Vagina (tissue), 2 donors: ENCODE results near the gene APOLD1. TPM values are rescaled to one million over a fixed set of nuclear protein-coding genes. Genes with fewer than 3 reads are reported as not detected.

Source experiments
- DNase-seq, 2 donors: peaks; one replicate each; pipeline ENCODE4 v3.0.0-alpha.2; 2017; ENCODE audit errors: extremely low spot score in 2 of 2
- H3K27ac ChIP-seq: fragments of 200-600 bp; sonication (generic); one replicate; pipeline ENCODE4 v1.5.1; 2019
- H3K27me3 ChIP-seq: fragments of 200-600 bp; sonication (generic); one replicate; pipeline ENCODE4 v1.5.1; 2019
- H3K36me3 ChIP-seq, 2 donors: fragments of 200-600 bp; sonication (generic); one replicate each; pipeline ENCODE4 v1.5.1; 2017 to 2019
- H3K4me1 ChIP-seq: fragments of 200-600 bp; sonication (generic); one replicate; pipeline ENCODE4 v1.5.1; 2019
- H3K4me3 ChIP-seq, 2 donors: fragments of 200-600 bp; sonication (generic); 1 replicate in 1 of 2; 2 replicates in 1 of 2; pipeline ENCODE4 v1.5.1; 2016 to 2019
- H3K9me3 ChIP-seq: fragments of 200-600 bp; sonication (generic); one replicate; pipeline ENCODE4 v1.5.1; 2019
- POLR2A ChIP-seq, 2 donors: fragments of 450-650 bp; IDR thresholded peaks; one replicate each; pipeline ENCODE4 v1.6.1; 2017; ENCODE audit warnings: antibody characterized with exemption in 2 of 2, mild to moderate bottlenecking in 2 of 2, moderate library complexity in 2 of 2
- POLR2AphosphoS5 ChIP-seq, 2 donors: sonication (generic); formaldehyde crosslinking; IDR thresholded peaks; one replicate each; pipeline ENCODE4 v1.9.0; 2017; ENCODE audit warnings: antibody characterized with exemption in 2 of 2, mild to moderate bottlenecking in 2 of 2, low read depth in 1 of 2; ENCODE audit not compliant: insufficient read depth in 1 of 2
- intact Hi-C: fragments of 100-400 bp; cut with DNase I; formaldehyde crosslinking; loops from one replicate; pipeline ENCODE4 v1.15.1; 2023
- total RNA-seq: library from RNA; depleted of rRNA; stranded (reverse); fragments of >200 nt; gene quantifications from one replicate; pipeline ENCODE4 v1.2.3, GENCODE V29; 2016
- TF ChIP-seq, protein P1 (sequence below), 3 experiments: fragments of 450-650 bp in 2 of 3; fragments of 200-600 bp in 1 of 3; sonication (generic) in 1 of 3; IDR thresholded peaks; one replicate each; pipeline ENCODE4 v1.5.1; 2017 to 2019; ENCODE audit warnings: antibody characterized with exemption in 3 of 3, mild to moderate bottlenecking in 2 of 3, moderate library complexity in 2 of 3

APOLD1 gene
- total RNA-seq, 1 donor from 2014 or later, result 127 TPM

- peak in 1 of 2 donors; percentile 91 for DNase-seq
- Histone ChIP-seq H3K27me3 (no peaks in the 10 kb centered on the region), H3K9me3 (no peaks in the 10 kb centered on the region), H3K36me3 (no peaks in the 10 kb centered on the region), H3K4me1 (peaks cover 37% of the 10 kb centered on the region), H3K27ac (peak within 1 kb of the TSS; percentile 61), H3K4me3 (peak within 1 kb of the TSS; percentile 72 to 91)
- TF ChIP-seq, protein P1, sequence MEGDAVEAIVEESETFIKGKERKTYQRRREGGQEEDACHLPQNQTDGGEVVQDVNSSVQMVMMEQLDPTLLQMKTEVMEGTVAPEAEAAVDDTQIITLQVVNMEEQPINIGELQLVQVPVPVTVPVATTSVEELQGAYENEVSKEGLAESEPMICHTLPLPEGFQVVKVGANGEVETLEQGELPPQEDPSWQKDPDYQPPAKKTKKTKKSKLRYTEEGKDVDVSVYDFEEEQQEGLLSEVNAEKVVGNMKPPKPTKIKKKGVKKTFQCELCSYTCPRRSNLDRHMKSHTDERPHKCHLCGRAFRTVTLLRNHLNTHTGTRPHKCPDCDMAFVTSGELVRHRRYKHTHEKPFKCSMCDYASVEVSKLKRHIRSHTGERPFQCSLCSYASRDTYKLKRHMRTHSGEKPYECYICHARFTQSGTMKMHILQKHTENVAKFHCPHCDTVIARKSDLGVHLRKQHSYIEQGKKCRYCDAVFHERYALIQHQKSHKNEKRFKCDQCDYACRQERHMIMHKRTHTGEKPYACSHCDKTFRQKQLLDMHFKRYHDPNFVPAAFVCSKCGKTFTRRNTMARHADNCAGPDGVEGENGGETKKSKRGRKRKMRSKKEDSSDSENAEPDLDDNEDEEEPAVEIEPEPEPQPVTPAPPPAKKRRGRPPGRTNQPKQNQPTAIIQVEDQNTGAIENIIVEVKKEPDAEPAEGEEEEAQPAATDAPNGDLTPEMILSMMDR (IDR thresholded peaks at IDR 0.05), result peak; percentile 90 to 98 (median 98)
- TF ChIP-seq POLR2AphosphoS5 (IDR thresholded peaks at IDR 0.05; ENCODE audit: insufficient read depth in 1 of 2, low read depth in 1 of 2) (peak; percentile 83 to 96), POLR2A (IDR thresholded peaks at IDR 0.05) (peak in 1 of 2 donors; percentile 15)
- intact Hi-C loops, result no loop called here
Measured at GRCh38 chr12:12813120-12814101, 28.0 kb downstream of the APOLD1 start, which contains the start of gene DDX47. TSS of gene DDX47 (plus strand) at chr12:12813346. CDS start at chr12:12813368, 22 bp downstream.

DNA sequence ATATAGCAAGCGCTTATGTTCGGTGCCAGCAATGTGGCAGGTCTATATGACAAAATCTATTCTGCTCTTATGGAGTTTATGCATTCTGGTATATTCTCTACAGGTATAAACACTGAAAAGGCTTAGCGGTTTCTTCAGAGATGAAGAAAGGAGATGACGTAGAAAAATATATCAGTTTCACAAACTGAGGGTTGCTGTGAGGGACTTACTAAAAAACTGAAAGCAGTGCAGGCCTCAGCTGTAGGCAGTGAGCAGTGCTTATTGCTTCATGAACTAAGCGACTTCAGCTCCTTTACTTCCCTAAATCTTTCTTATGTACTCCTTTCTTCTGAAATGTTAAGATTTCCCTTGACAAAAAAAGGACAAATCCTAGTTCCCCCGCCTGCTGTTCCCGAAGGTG is 32.2 kb downstream of the APOLD1 start:
- H3K4me3 ChIP-seq, result no peak overlapping the region
- TF ChIP-seq POLR2AphosphoS5 (IDR thresholded peaks at IDR 0.05; ENCODE audit: insufficient read depth in 1 of 2, low read depth in 1 of 2), result no peak
- TF ChIP-seq, protein P1 (IDR thresholded peaks at IDR 0.05), result no peak
- TF ChIP-seq POLR2A (IDR thresholded peaks at IDR 0.05), result no peak
- no peaks in the 10 kb centered on the region for H3K9me3 ChIP-seq
- H3K36me3 ChIP-seq, result peaks cover 0 to 19% of the 10 kb centered on the region in 2 donors
- intact Hi-C loops, result no loop called here
- no peak for DNase-seq
- H3K4me1 ChIP-seq, result peaks cover 47% of the 10 kb centered on the region
- H3K27me3 ChIP-seq, result no peaks in the 10 kb centered on the region
- no peak overlapping the region for H3K27ac ChIP-seq

GRCh38 chr12:12818701-12819100 is 33.2 kb downstream of the APOLD1 start:
- Histone ChIP-seq H3K4me1 (peaks cover 45% of the 10 kb centered on the region), H3K27me3 (no peaks in the 10 kb centered on the region), H3K27ac (no peak overlapping the region), H3K36me3 (peaks cover 0 to 29% of the 10 kb centered on the region in 2 donors), H3K4me3 (no peak overlapping the region), H3K9me3 (no peaks in the 10 kb centered on the region)
- no peak for DNase-seq
- TF ChIP-seq POLR2A (IDR thresholded peaks at IDR 0.05), result no peak
- no peak for TF ChIP-seq POLR2AphosphoS5 (IDR thresholded peaks at IDR 0.05; ENCODE audit: insufficient read depth in 1 of 2, low read depth in 1 of 2)
- TF ChIP-seq, protein P1 (IDR thresholded peaks at IDR 0.05), result no peak
- intact Hi-C loops, result no loop called here

DNA sequence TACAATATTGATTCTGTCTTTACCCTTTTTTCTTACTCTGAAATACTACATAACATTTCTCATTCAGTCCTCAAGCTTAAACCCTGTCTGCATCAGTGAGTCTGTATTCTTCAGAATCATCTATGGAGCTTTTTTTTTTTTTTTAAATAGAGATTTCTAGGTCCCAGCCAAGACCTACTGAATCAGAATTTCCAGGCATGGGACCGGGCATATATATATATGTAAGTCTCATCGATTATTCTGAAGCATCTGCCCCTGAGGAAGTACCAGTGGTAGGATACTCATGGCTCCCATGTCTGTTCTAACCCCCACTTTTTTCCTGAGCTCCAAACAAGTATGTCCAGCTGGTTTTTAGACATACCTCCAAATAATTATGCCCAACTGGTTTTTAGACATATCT is 33.8 kb downstream of the APOLD1 start:
- H3K27ac ChIP-seq, result peak overlapping the region; percentile 18
- intact Hi-C loops, result no loop called here
- no peak for DNase-seq
- peaks cover 0 to 35% of the 10 kb centered on the region in 2 donors for H3K36me3 ChIP-seq
- H3K4me3 ChIP-seq, result no peak overlapping the region
- no peaks in the 10 kb centered on the region for H3K27me3 ChIP-seq
- H3K9me3 ChIP-seq, result no peaks in the 10 kb centered on the region
- TF ChIP-seq POLR2A (IDR thresholded peaks at IDR 0.05), result no peak
- TF ChIP-seq, protein P1 (IDR thresholded peaks at IDR 0.05), result no peak
- TF ChIP-seq POLR2AphosphoS5 (IDR thresholded peaks at IDR 0.05; ENCODE audit: insufficient read depth in 1 of 2, low read depth in 1 of 2), result no peak
- H3K4me1 ChIP-seq, result peaks cover 40% of the 10 kb centered on the region
